Ramos (cell line): ENCODE measurements around the gene DCAF5.

Experiments used
- in situ Hi-C: fragments of 300-500 bp; cut with MboI; formaldehyde crosslinking; loops from one replicate; pipeline ENCODE4 v1.14.3; 2022; ENCODE audit warnings: low sequenced_read_pairs; ENCODE audit not compliant: unreplicated experiment

Gene DCAF5

DNA sequence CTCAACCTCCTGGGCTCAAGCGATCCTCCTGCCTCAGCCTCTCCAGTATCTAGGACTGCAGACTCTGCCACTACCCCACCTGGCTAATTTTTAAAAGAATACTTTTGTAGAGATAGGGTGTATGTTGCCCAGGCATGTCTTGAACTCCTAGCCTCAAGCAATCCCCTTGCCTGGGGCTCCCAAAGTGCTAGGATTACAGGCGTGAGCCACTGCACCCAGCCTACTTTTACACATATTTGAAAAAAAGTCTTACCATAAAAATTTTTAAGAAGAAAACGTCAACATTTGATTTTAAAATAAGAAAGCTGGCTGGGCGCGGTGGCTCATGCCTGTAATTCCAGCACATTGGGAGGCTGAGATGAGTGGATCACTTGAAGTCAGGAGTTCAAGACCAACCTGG, 46.5 kb downstream of the DCAF5 start:
- in situ Hi-C loops: no loop called here

DNA sequence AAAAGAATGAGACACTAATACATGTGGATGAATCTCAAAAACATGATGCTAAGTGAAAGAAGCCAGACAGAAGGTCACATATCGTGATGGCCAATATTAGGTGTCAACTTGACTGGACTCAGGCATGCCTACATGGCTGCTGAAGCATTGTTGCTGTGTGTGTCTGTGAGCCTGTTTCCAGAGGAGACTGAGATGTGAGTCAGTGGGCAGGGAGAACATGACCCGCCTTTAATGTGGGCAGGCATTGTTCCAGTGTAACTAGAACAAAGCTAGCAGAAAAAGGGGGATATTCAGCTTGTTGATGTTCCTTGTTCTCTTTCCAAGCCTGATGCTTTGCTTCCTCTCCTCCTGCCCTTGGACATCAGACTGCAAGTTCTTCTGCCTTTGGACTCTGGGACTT, 47.6 kb downstream of the DCAF5 start:
- in situ Hi-C loops: no loop called here

DNA sequence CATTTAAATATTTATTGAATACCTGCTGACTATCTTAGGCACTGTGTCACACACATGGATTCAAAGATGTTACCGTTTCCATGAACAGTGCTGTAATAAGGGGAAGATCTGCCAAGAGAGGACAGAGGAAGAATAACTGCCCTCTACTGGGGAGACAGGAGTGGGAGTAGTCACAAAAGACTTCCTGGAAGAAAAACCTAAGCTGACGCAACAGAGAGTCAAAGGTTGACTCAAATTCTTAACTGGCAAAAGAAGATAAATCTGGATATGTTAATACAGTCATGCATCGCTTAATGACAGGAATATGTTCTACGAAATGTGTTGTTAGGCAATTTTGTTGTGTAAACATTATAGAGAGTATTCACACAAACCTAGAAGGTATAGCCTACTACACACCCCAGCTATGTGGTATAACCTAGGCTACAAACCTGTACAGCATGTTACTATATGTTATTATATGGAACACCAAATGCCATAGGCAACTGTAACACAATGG, 51.5 kb downstream of the DCAF5 start:
- in situ Hi-C loops: no loop called here

DNA sequence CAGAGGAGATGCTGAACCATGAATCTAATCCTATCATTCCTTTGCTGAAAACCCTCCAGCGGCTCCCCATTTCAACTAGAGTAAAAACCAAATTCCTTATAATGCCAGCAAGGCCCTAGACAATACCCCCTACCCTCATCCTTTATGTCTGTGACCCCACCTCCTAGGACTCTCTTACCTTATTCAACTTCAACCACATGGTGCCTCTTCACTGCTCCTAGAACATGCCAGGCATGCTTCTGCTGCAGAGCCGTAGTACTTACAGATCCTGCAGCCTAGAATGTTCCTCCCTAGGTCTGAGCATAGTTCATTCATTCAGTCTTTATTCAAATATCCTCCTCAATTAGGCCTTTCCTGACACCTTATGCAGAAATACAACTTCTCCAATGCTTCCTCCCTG, 54.9 kb downstream of the DCAF5 start:
- in situ Hi-C loops: no loop called here

DNA sequence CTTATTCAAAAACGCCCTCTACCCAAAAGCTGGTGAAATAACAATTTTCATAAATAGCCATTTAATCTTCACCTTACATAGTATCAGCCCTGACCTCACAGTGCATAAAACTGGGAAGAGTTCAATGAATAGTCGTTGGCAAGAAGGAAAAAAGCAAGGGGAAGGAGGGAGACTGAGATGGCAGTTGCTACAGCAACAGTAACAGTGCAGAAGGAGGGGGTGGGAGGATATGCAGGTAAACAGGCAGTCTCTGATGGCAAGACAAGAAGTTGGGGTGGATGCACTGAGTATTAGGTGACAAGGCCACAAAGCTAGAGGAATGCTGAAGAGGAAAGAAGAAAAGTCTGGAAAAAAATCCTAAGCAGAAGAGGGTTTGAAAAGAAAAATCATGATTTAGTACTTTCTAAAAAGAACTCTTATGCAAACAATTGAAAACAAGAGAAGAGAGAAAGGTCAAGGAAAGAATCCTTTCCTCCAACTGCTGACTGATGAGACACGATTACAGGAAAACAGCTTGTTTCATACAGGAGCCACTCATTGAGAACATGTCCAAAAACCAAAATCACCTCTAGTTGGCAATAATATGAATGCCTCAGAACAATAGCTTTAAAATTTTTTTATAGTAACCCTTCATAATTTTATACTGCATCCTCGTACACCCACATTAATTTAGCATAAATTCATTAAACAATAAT, 56.0 kb downstream of the DCAF5 start:
- in situ Hi-C loops: no loop called here

DNA sequence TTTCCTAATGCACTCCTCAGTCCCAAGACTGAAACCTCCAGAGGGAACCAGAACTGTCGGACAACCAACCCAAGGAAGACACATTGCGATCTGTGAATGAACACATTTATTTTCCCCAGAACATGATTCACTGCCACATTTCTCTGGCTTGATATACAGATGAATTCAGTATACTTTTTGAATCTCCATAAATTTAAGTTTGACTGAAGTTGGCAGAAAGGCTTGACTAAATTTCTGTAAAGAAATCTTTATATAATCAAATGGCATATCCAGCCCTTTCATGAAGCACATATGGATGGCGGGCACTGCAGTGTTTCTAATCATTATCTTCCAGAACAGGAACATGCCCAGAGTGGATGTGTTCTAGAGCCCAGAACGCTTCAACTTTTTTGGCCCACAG, 56.7 kb downstream of the DCAF5 start:
- in situ Hi-C loops: no loop called here

DNA sequence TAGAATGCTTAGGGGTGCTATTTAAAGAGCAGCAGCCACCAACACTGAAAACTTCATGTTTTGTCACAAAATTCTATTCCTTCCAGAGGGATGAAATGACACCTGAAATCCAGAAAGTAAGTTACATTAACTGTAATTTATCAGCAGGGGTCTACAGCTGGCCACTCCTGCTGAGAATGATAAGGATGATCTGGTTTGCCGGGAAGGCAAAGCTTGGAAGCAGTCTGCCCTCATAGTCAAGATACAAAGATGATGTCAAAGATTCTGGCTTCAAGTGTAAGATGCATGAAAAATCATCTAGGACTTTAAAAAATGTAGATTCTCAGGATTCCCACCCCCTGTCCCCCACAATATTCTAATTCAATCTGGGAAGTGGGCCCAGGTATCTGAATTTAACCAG, 58.4 kb downstream of the DCAF5 start:
- in situ Hi-C loops: no loop called here

DNA sequence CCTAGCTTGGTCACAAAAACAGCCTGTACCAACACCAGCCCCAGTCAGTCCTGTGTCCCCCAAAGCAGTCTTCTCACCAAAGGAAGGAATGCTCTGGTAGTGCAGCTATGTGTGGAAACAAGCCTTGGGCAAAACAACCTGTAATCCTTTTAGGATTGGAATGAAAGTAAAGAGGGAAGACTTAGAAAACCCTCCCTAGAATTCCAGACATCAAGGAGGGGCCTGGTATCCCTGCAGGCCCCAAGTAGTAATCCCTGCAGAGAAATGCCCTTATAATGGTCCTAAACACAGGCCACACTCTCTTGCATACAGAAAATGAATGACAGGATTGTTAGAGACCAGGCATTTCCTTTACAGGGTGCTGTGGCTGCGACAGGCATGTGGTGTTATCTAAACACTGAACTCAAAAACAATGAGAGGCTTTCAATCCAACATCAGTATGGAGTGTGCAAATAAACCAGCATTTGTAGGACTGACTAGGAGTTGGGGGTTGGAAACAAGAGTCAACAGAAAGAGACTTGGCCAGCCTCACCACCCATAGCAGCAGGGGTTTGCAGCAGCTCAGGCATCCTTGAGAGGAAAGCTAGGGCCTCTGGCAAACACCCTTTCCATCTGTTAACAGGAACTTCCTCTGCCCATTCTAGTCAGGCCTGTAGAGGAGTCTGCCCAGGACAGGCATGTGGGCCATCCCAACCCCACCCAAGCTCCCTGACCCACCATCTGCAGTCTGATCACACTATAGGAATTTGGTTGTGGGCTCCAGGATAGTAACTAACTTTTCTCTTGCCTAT, 59.1 kb downstream of the DCAF5 start:
- in situ Hi-C loops: no loop called here

DNA sequence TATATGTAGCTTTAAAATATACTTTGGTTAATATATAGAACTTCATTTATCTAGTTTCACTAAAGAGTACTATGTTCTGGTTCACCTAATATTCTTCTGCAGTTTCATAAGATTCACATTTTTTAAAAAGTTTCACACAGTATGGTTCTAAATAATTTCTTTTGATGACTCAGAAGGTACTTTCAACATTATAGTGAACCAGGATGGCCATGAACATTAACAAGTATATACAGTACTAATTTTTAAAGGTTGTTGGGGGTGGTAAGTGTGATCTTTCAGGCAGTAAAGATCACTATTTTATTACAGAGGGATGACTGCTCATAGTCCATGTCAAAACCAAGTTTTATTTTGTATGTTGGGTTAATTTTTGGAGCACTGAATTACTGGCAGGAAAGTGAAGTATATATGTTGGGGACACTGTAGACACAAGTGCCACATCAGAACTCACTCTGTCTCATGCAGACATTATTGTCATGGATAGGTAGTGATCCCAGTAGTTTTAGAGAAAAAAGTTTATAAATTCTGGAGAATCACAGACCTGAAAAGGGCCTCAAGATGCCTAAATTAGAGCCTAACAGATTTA, 60.0 kb downstream of the DCAF5 start:
- in situ Hi-C loops: no loop called here

DNA sequence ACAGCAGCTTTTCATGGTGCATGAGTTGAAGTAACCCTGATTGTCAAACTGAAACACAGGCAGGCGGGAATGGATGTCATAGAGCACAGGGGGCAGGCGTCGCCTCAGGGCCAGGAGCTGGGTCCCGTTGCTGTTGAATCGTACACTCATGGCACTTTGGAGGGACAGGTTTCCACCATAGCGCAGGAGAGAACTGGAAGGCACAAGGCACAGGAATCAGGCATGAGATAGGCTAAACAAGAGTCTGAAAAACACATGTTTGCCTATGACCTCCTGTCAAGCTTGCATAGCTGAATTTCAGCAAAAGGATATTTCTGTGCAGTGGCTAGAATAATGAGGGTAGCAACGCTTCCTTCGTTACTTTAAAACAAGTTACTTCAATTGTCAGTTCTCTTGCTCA, 61.2 kb downstream of the DCAF5 start:
- in situ Hi-C loops: no loop called here

DNA sequence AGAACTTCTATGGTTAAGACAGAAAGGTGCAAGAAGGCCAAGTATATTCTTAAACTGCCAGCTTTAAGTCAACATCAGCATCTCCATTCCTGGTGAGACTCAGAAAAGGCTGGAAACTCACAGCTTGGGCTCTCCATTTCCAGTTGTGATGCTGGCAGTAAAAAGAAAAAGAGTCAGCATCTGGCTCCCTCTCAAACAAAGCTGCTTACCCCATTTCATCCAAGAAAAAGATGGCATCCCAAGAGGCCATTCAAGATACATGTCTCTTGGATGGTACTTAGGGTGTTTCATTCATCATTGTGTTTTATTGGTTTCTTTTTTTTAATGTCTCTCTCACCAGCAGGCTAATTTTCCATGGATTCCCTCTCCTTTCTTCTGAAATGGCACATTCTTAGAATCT, 61.9 kb downstream of the DCAF5 start:
- in situ Hi-C loops: no loop called here

DNA sequence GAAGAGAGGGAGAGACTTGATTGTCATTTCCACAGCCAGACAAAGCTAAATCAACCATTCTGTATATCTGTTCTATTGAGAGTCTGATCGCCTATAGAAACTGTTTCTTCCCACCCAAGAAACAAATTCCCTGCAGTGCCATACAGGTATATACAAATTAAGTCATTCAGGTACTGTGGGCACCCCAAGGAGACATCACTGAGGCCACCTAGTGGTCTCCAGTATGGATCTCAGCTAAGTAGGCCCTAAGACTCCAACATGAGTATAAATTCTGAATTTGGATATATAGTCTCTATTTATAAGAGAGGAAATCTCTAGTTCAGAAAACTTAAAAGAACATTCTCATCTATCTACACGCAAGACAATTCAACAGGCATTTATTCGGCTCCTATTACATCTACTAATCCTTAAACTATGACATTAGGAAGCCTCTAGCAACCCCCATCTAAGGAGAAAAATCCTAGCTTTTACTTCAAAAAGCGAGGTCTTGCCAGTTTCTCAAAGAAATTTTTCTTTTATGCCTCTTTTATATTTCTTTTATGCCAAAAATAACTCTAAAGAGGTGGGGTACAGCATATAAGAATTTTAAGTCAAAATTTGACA, 62.6 kb downstream of the DCAF5 start:
- in situ Hi-C loops: no loop called here

DNA sequence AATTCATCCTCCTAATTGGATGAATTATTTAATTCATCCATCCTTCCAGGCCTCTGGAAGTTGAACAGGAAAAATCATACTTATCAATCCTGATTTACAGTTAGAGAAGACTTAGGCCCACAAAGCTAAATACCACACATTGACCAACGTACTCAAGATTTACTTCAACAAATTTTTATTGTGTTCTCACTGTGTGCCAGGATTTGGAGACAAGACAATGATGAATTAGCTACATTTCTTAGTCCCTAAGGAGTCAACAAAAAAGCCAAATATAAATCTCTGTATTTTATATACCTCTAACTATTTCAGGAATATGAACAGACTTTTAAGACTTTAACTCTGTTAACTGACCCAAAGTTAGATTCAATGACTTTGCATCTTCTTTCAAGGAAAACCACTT, 63.9 kb downstream of the DCAF5 start:
- in situ Hi-C loops: no loop called here

DNA sequence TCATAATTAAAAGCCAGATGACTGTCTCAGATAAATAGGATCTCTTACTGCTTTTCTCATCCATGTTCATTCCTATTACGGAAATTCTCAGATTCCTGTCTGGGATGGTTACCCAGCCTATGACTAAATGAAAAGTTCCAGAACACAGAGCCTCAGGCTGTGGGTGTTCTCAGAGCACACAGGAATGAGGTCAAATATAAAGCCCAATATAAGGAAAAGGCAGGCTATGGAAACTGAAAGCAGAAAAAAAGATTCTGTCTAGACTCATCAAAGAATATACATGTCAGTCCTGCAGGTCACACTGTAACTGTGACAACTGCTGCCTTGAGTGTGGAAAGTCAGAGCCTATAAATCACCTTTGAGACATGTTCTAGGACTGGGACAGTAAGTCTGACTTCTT, 64.3 kb downstream of the DCAF5 start:
- in situ Hi-C loops: no loop called here

DNA sequence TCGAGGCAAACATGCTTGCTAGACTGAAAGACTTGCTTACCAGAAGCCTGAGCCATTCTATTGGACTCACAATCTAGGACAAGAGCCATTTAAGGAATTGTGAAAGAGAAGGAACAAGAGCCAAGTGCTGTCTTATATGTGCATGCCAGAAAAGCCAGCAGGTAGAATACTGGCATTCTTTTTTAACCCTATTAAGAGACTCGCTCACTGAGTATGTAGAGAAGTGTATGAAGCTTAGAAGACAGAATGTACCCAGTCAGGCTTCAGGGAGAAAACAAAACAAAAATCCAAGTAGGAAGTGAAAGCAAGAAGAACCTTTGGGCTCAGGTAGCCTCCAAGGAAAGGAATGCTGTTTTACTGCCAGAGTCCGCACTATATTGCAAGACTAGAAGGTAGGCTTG, 65.9 kb downstream of the DCAF5 start:
- in situ Hi-C loops: no loop called here

DNA sequence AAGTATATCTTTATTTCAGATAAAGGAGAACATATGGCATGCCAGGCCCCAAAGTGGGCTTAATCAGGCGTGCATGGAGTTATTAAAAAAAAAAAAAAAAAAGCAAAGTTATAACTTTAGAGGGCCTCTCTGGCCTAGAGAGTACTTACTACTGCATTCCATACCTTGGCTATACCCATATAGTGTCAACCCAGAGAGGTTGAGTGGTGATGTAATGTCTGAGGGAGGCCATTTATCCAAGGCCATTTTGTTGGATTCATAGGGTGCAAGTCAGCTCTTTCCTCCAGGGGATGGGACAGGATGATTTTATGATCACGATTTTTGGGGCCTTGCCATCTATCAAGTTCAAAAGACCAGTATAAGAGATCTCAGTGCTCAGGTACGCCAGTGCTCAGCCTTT, 66.4 kb downstream of the DCAF5 start:
- in situ Hi-C loops: no loop called here

DNA sequence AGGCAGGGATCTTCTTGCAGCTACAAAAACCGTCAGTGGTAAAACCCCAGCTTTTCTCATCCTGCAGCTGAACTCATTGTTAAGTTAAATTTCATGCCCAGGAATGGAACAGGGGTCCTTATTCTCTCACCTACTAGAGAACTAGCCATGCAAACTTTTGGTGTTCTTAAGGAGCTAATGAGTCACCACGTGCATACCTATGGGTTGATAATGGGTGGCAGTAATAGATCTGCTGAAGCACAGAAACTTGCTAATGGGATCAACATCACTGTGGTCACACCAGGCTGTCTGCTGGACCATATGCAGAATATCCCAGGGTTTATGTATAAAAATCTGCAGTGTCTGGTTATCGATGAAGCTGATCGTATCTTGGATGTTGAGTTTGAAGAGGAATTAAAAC, 68.9 kb downstream of the DCAF5 start:
- in situ Hi-C loops: no loop called here

DNA sequence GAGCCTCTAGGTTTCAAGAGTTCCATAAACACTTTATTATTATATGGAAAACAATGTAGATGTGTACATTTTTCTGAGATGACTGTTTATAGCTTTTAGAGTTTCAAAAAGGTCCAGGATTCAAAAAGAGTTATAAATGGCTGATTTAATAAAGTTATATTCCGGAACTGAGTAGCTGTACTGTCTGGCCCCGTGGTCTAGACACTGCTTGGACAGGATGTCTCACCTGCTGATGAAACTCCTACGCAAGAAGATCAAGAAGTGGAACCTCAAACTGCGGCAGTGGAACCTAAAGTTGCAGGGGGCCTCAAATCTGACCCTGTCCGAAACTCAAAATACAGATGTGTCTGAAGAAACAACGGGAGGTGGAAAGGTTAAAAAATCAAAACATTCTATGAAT, 69.7 kb downstream of the DCAF5 start:
- in situ Hi-C loops: no loop called here

DNA sequence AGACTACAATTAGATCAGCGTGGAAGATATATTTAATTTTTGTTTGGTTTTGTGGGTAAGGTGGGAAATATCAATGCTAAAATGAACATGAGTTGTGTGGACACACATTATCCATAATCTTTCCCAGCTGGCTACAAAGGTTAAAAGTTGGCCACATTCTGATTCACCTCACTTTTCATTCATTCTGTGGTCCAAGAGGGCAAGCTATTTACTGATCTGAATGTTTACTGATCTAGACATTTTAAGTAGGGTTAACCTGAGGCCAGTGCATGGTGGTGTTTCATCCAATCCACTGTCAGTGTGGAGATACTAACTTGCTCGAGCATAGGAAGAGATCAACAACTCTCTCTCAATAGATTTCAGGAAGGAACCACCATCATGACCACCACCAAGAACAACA, 71.6 kb downstream of the DCAF5 start:
- in situ Hi-C loops: no loop called here

DNA sequence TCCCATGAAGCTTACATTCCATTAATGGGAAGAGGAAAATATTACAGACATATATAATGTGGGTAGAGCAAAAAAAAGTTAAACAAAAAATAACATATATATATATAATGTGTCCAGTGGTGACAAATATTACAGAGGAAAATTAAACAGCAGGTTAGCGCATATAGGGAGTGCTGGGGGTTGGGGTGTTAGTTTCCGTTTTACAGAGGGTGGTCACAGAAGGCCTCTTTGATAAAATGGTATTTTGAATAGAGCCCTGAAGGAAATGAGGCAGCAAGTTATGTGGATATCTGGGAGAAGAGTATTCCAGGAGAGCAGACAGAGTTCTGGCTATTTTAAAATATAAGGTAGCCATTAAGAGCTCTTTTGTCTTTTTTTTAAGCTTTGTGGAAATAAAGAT, 73.2 kb downstream of the DCAF5 start:
- in situ Hi-C loops: no loop called here

DNA sequence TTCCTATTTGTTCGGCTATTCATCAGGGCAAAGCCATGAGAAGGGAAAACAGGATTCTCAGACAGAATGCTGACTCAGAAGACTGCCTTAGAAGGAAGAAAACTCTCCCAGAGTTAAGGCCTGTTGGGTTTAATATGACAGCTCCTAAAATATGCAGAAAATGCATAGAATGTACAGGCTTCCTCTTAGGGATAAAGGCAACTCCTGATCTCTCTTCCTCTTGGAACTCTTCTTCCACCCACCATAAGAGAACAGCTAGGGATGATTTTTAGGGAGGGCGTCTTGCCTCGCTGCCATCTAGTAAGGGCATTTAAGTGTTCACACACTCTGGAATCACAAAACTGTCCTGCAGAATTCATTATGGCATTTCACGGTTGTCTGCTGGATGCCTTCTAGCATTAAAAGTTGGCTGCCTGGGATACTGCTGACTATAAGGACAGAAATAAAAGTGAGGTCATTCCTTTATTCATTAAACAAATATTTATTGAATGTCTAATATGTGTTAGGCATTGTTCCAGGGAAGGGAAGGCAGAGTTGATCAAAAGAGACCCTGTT, 73.7 kb downstream of the DCAF5 start:
- in situ Hi-C loops: no loop called here
